ENCODE results near the gene PACC1.

- TF ChIP-seq EZH2phosphoT487 (IDR thresholded peaks at IDR 0.05; ENCODE audit: low read depth, severe bottlenecking, unreplicated experiment) (no peak), CTCF (IDR thresholded peaks at IDR 0.05; ENCODE audit: poor library complexity) (no peak)
Measured at GRCh38 chr1:212460376-212460775, 45.7 kb upstream of the PACC1 start.
